RWPE2 (cell line): ENCODE data around the gene DOCK7.
"Not testable (repeated sequence)": the region's sequence is repeated elsewhere in the genome, so short reads cannot be mapped to it uniquely, and the experiment has no call there.

Source experiments
- ATAC-seq: fragments of 200-7000 bp; cut with Tn5 transposase; 3 replicates; pipeline ENCODE4 v1.9.1; 2021; ENCODE audit warnings: low read depth
- DNase-seq: peaks from one replicate; pipeline ENCODE4 v3.0.0-alpha.2; 2020; ENCODE audit warnings: low spot score
- H3K27ac ChIP-seq: fragments of 450-650 bp; 2 replicates; pipeline ENCODE4 v1.5.1; 2017; ENCODE audit warnings: mild to moderate bottlenecking; ENCODE audit not compliant: poor library complexity, severe bottlenecking
- H3K27me3 ChIP-seq: fragments of 250-450 bp; sonication (Bioruptor Pico); 2 replicates; pipeline ENCODE4 v1.5.1; 2021; ENCODE audit warnings: mild to moderate bottlenecking, moderate library complexity; ENCODE audit not compliant: insufficient read depth, poor library complexity, severe bottlenecking
- H3K36me3 ChIP-seq: fragments of 250-450 bp; sonication (Bioruptor Pico); 2 replicates; pipeline ENCODE4 v1.5.1; 2020; ENCODE audit warnings: low read depth, mild to moderate bottlenecking, moderate library complexity
- H3K4me1 ChIP-seq: fragments of 250-450 bp; sonication (Bioruptor Pico); 2 replicates; pipeline ENCODE4 v1.5.1; 2021; ENCODE audit warnings: mild to moderate bottlenecking, moderate library complexity; ENCODE audit not compliant: insufficient read depth, poor library complexity, severe bottlenecking
- H3K4me3 ChIP-seq: fragments of 250-450 bp; sonication (Bioruptor Pico); 2 replicates; pipeline ENCODE4 v1.5.1; 2021; ENCODE audit warnings: mild to moderate bottlenecking, moderate library complexity; ENCODE audit not compliant: severe bottlenecking
- H3K9me3 ChIP-seq: fragments of 250-450 bp; sonication (Bioruptor Pico); 2 replicates; pipeline ENCODE4 v1.5.1; 2021; ENCODE audit warnings: mild to moderate bottlenecking, moderate library complexity; ENCODE audit not compliant: severe bottlenecking
- TF ChIP-seq, protein P1 (sequence below): fragments of 450-650 bp; IDR thresholded peaks from one replicate; pipeline ENCODE4 v1.5.1; 2017; ENCODE audit warnings: mild to moderate bottlenecking, moderate library complexity; ENCODE audit not compliant: poor library complexity, severe bottlenecking

The DOCK7 gene

GRCh38 chr1:62613325-62613727 is 74.9 kb downstream of the DOCK7 start:
- Histone ChIP-seq H3K36me3 (peaks cover 16% of the 10 kb centered on the region; the same call in 1 of the 2 replicates), H3K9me3 (no peaks in the 10 kb centered on the region), H3K27me3 (no peaks in the 10 kb centered on the region), H3K4me1 (no peaks in the 10 kb centered on the region), H3K27ac (no peak overlapping the region), H3K4me3 (no peak overlapping the region)
- TF ChIP-seq, protein P1, sequence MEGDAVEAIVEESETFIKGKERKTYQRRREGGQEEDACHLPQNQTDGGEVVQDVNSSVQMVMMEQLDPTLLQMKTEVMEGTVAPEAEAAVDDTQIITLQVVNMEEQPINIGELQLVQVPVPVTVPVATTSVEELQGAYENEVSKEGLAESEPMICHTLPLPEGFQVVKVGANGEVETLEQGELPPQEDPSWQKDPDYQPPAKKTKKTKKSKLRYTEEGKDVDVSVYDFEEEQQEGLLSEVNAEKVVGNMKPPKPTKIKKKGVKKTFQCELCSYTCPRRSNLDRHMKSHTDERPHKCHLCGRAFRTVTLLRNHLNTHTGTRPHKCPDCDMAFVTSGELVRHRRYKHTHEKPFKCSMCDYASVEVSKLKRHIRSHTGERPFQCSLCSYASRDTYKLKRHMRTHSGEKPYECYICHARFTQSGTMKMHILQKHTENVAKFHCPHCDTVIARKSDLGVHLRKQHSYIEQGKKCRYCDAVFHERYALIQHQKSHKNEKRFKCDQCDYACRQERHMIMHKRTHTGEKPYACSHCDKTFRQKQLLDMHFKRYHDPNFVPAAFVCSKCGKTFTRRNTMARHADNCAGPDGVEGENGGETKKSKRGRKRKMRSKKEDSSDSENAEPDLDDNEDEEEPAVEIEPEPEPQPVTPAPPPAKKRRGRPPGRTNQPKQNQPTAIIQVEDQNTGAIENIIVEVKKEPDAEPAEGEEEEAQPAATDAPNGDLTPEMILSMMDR, result no peak
- DNase-seq (no peak), ATAC-seq (no peak)

DNA sequence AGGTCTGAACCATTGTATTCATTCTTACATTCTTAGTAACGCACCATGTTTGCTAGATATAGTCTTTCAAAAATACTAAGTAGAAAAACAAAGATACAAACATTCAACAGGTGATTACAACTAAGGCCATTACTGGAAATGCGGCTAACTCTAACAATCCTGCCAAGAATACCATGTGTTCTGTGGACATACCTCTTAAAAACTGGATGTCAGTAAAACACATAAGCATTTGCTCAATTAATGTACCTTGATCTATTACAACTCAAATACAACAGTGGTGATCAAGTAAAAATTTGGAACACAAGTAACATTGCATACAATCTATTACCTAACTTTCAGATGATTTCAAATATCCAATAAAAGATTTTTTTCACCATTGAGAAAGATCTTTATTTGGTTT is 75.4 kb downstream of the DOCK7 start:
- H3K27me3 ChIP-seq, result no peaks in the 10 kb centered on the region
- no peaks in the 10 kb centered on the region for H3K4me1 ChIP-seq
- H3K4me3 ChIP-seq, result no peak overlapping the region
- ATAC-seq, result no peak
- TF ChIP-seq, protein P1, result no peak
- no peak overlapping the region for H3K27ac ChIP-seq
- no peak for DNase-seq
- no peaks in the 10 kb centered on the region for H3K9me3 ChIP-seq
- H3K36me3 ChIP-seq, result peaks cover 15% of the 10 kb centered on the region; the same call in 1 of the 2 replicates

GRCh38 chr1:62610588-62610987 is 77.6 kb downstream of the DOCK7 start:
- ATAC-seq, H3K4me3 ChIP-seq: not testable (repeated sequence)
- H3K36me3 ChIP-seq, result peaks cover 11% of the 10 kb centered on the region; the same call in 1 of the 2 replicates

GRCh38 chr1:62608905-62609304 is 79.3 kb downstream of the DOCK7 start:
- Histone ChIP-seq H3K4me3 (no peak overlapping the region), H3K27ac (no peak overlapping the region), H3K9me3 (no peaks in the 10 kb centered on the region), H3K36me3 (peaks cover 11% of the 10 kb centered on the region; the same call in 1 of the 2 replicates), H3K27me3 (no peaks in the 10 kb centered on the region), H3K4me1 (no peaks in the 10 kb centered on the region)
- DNase-seq, result no peak
- TF ChIP-seq, protein P1, result no peak
- no peak for ATAC-seq

More at GRCh38 chr1:62610588-62610987, 77.6 kb downstream of the DOCK7 start:
- H3K27ac ChIP-seq, H3K9me3 ChIP-seq, H3K4me1 ChIP-seq, H3K27me3 ChIP-seq, DNase-seq: not testable (repeated sequence)

DNA sequence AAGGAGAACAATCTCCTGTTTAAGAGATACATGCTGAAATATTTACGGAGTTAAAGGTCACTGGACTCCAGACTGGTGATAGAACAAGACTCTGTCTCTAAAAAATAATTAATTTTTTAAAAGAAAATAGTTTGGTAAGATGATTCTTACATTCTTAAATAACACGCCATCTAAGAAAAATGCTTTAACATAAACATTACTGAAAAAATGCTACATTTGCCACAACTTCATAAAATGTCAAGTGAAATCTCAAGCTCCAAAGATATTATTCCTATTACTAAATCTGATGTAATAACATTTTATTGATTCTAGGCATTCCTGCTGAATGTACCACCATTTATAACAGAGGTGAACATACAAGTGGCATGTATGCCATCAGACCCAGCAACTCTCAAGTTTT is 86.7 kb downstream of the DOCK7 start:
- Histone ChIP-seq H3K9me3 (no peaks in the 10 kb centered on the region), H3K27ac (no peak overlapping the region), H3K4me3 (no peak overlapping the region), H3K36me3 (no peaks in the 10 kb centered on the region), H3K4me1 (no peaks in the 10 kb centered on the region), H3K27me3 (no peaks in the 10 kb centered on the region)
- TF ChIP-seq, protein P1, result no peak
- DNase-seq (no peak), ATAC-seq (no peak)
